GM12872 (cell line): ENCODE data around the gene BICC1.

Experiments used
- CTCF ChIP-seq: IDR thresholded peaks from 3 replicates; pipeline ENCODE4 v1.5.1; 2011; ENCODE audit warnings: low read depth, mild to moderate bottlenecking, low read length, moderate library complexity; ENCODE audit not compliant: insufficient read depth

BICC1 gene

DNA sequence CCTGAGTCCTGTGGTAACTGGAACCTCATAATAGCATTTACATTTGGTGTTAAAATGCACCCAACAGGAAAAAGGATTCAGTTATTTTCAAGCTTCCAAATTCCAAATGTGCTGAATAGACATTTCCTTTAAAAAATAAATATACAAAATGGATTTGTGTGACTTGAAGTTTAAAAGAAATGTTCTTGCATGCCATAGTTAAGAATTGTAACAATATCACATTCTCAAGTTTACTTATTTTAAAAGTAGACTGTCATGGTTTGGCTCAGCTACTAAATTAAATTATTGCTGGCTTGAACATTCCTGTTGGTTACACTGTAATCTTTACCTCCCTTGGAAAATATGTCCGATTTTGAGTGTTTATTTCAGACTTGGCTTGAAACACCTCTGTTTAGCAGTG is 31.5 kb downstream of the BICC1 start:
- TF ChIP-seq CTCF: no peak

DNA sequence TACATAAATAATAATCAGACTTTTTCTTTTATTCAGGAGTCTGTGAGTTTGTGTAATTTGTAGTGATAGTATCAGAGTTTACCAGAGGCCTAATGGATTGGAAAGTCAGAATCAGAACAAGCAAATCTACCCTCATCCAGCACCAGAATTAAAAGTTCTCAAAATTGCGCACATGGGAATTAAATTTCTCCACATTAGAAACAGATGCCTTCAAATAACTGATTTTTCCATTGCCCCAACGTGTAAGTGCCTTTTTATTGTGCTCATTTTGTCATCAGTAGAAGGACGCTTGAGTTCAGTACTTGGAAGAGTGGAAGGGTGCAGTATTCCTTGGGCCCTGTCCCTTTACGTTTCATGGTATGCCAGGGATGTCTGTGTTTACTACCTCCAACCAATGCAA is 32.8 kb downstream of the BICC1 start:
- no peak for TF ChIP-seq CTCF

GRCh38 chr10:58546137-58546536 is 33.5 kb downstream of the BICC1 start:
- no peak for TF ChIP-seq CTCF

GRCh38 chr10:58546722-58547445 is 34.2 kb downstream of the BICC1 start:
- no peak for TF ChIP-seq CTCF

GRCh38 chr10:58547963-58548362 is 35.3 kb downstream of the BICC1 start:
- TF ChIP-seq CTCF: no peak

DNA sequence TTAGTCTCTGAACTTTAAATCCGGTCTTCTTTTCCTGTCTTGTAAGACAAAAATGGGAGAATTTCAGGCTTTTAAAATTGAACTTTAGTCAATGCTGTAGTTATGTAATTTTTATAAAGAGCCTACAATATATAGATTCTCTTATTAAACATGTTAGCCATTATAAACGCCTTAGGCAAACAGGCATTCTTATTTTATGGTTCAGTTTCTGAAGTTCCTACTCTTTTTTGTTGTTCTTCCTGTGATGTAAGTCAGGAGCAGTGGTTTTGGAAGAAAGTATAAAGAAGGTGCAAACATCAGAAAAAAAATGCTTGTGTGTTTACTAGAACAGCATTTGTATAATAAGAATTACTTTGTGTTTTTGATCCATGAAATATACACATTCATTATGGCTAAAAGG is 41.6 kb downstream of the BICC1 start:
- no peak for TF ChIP-seq CTCF

DNA sequence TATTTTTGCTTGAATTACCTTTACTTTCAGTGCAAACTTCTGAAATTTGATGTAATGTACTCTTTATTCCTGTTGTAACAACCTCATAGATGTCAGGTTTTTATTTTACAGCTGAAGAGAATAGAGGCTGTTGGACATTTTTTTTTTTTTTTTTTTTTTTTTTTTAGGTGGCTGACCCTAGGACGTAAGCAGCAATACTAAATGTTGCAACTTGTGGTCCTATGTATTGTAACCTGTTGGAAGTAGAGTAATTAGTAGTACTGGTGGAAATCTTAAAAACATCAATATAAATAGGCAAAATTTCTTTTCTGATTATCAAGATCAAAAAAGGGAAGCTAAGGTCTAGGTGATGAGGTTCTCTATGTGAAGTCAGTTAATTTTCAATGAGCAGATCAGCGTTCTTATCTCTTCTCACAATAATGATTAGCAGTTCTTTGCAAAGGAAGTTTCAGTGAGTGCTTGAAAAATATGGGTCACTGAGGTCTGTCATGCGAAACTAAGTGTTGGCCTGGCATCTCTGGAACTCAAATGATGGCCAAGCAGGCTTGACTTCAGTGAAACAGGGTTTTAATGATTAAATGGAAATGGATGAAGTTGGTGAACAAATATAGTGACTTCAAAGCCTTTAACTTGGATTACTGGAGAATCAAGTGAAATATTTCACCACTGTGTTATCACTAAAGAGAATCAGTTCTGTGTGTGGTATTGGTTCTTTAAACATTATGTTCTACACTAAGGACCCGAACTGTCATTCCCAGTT is 42.7 kb downstream of the BICC1 start:
- no peak for TF ChIP-seq CTCF
